NOMO-1 treated with DMSO at 0.1 percent for 48 hours (cell line): ENCODE measurements around the gene USP7.

Experiments
- DNase-seq: peaks from one replicate; lab custom pipeline; 2025; ENCODE audit not compliant: unreplicated experiment; lab: John Stamatoyannopoulos, UW

The USP7 gene

DNA sequence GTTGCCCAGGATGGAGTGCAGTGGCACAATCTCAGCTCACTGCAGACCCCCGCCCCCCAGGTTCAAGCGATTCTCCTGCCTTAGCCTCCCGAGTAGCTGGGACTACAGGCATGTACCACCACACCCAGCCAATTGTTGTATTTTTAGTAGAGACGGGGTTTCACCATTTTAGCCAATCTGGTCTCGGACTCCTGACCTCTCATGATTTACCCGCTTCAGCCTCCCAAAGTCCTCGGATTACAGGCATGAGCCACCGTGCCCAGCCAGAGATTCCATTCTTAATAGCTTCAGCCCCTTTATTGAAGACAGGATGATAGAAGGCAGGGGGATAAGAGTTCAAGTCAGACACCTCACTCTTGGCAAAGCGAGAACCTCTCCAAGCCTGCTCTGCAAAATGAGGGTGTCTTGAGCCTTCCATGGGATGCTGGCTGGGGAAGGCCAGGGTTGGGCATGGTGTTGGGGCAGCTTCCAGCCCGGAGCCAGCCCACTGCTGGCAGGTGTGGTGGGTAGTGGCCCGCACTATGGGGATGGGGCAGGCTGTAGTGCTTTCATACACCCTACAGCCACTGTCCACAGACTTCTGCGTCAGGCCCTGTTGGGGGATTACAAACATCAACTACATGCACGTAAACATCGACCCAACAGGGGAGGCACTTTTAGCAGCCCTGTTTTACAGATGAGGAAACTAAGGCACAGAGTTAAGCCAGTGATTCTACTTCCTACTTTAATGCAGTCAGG lies 98.4 kb downstream of the USP7 start:
- DNase-seq: no peak

DNA sequence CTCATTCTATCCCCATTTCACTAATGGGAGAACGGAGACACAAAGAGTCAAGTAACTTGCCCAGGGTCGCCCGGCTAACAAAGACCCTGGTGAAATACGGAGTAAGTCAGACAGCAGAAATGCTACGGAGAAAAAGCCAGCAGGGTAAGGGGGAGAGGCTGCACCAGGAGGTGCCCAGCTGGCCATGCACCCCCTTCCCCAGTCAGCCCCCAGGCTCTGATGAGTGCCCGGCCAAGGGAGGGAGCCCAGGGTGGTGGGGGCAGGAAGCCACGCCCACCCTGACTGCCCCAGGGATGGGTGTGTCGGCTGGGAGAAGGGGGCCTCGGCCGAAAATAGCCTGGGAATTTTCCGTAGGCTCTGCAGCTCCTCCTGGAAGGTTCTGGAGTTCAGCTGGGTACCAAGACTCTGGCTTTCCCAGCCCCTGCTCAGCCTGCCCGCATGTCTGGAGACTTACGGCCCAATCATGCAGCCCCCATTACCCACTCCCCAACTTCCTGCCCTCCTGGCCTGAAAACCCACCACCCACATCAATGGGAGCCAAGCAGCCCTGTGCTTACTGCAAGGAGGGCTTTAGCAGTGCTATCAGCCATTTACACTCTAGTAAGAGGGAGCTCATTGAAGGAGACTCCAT lies 99.1 kb downstream of the USP7 start:
- DNase-seq: no peak

- DNase-seq: no peak
These were observed 99.9 kb downstream of the USP7 start for GRCh38 chr16:8863594-8864424.

GRCh38 chr16:8862309-8863130 lies 101.2 kb downstream of the USP7 start:
- no peak for DNase-seq

GRCh38 chr16:8861563-8862308 lies 102.0 kb downstream of the USP7 start:
- DNase-seq: no peak

GRCh38 chr16:8859913-8860881 lies 103.5 kb downstream of the USP7 start:
- no peak for DNase-seq

DNA sequence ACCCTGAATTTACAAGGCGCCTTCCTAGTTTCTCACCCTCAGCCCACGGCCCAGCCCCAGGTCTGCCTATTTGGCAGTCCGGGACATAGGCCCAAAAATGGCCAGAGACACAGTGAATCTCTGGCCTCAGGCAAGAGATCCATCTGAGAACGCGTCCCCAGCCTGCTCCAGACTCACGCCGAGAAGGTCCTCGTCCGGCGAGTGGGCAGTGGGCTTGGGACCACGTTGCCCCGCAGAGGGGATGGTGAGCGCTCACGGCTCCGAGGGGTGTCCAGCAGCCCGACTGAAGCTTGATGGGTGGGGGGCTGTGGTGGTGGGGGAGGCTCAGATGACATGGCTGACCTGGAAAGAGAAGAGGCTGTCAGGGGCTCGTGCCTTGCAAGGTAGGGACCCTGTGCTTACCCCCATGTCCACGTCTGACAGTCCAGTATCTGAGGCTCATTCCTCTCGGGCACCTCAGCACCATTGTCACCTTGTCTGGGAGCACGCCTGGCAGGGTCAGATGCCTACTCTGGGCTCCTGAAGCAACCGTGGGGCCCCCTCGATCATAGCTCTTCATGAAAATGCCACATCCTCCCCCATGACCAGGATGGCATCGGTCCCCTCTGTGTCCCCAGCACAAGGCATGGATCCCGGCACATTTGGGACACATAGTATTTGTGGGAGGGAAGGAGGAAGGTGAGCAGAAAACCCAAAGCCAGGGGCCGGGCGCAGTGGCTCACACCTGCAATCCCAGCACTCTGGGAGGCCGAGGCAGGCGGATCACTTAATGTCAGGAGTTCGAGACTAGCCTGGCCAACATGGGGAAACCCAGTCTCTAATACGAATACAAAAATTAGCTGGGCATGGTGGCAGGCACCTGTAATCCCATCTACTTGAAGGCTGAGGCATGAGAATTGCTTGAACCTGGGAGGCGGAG lies 104.5 kb downstream of the USP7 start:
- DNase-seq: no peak

DNA sequence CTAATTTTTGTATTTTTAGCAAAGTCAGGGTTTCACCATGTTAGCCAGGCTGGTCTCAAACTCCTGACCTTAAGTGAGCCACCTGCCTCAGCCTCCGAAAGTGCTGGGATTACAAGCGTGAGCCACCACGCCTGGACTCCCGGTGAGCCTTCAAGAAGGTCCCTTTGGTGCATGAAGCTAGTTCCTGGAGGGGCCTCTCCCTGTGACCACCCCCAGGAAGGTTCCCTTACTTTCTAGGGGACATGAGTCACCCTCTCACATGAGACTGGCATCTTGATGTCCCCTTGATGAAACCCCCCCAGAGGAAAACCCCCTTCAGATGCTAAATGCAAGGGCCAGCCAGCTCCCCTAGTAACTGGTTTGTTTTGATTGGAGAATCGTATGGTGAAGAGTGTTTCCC lies 107.7 kb downstream of the USP7 start:
- no peak for DNase-seq

- no peak for DNase-seq
These were observed 108.5 kb downstream of the USP7 start for GRCh38 chr16:8855051-8855786.

GRCh38 chr16:8854298-8854948 lies 109.3 kb downstream of the USP7 start:
- no peak for DNase-seq

GRCh38 chr16:8853611-8854010 lies 110.1 kb downstream of the USP7 start:
- DNase-seq: no peak

- DNase-seq: no peak
These were observed 110.6 kb downstream of the USP7 start for GRCh38 chr16:8853150-8853549.

GRCh38 chr16:8852534-8852933 lies 111.2 kb downstream of the USP7 start:
- no peak for DNase-seq

DNA sequence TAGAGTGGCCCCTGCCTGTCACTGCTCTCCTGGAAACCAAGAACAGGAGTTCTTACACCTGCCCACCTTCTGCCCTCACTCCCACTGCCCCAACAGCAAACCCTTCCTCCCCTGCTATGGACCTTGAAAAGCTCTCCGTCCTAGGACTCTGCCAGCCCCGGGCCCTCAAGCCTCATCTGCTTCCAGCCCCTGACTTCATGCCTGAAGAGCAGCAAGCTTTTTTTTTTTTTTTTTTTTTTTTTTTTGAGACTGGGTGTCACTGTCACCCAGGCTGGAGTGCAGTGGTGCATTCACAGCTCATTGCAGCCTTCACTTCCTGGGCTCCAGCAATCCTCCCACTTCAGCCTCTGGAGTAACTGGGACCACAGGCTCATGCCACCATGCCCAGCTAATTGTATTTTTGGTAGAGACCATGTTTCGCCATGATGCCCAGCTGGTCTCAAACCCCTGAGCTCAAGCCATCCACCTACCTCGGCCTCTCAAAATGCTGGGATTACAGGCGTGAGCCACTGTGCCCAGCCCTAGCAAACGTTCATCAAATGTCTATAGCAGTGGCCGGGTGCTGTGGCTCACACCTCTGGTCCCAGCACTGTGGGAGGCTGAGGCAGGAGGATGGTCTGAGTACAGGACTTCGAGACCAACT lies 111.8 kb downstream of the USP7 start:
- DNase-seq: no peak

- DNase-seq: peak; percentile 84
These were observed 113.3 kb downstream of the USP7 start for GRCh38 chr16:8850279-8850885.

- no peak for DNase-seq
These were observed 114.2 kb downstream of the USP7 start for GRCh38 chr16:8849411-8850011.
